GM12878 (cell line): ENCODE results near the gene USPL1.

ENCODE experiments used
- ATF3 ChIP-seq: IDR thresholded peaks from 2 replicates; pipeline ENCODE4 v1.6.1; 2011; ENCODE audit warnings: low read depth, mild to moderate bottlenecking, low read length, moderate library complexity, borderline replicate concordance; ENCODE audit errors: extremely low read depth
- CTCF ChIP-seq, 3 experiments: IDR thresholded peaks in 2 of 3; conservative IDR thresholded peaks in 1 of 3; 2 replicates each; pipeline ENCODE4 v1.5.1; 2011; ENCODE audit warnings: low read depth in 3 of 3, low read length in 3 of 3, mild to moderate bottlenecking in 3 of 3, control low read depth in 2 of 3, moderate library complexity in 2 of 3, inconsistent platforms in 1 of 3, mixed read lengths in 1 of 3; ENCODE audit not compliant: control insufficient read depth in 2 of 3, insufficient read depth in 1 of 3; ENCODE audit errors: extremely low read depth in 1 of 3
- E2F8 ChIP-seq: fragments of 450-650 bp; IDR thresholded peaks from 2 replicates; pipeline ENCODE4 v1.6.1; 2018; ENCODE audit warnings: mild to moderate bottlenecking, low read depth, moderate library complexity; ENCODE audit not compliant: partially characterized antibody
- ESRRA ChIP-seq: IDR thresholded peaks from 2 replicates; pipeline ENCODE4 v1.6.1; 2012; ENCODE audit warnings: mild to moderate bottlenecking, low read length, improper control_type of control experiment
- EZH2 ChIP-seq: IDR thresholded peaks from 2 replicates; pipeline ENCODE4 v1.6.1; 2012; ENCODE audit warnings: low read depth, mild to moderate bottlenecking, control low read depth, inconsistent platforms, low read length, borderline replicate concordance; ENCODE audit not compliant: control insufficient read depth
- HDAC6 ChIP-seq: fragments of 200-600 bp; sonication (generic); IDR thresholded peaks from one replicate; pipeline ENCODE4 v1.8.0; 2017; ENCODE audit warnings: antibody characterized with exemption; ENCODE audit not compliant: unreplicated experiment
- KLF5 ChIP-seq: fragments of 450-650 bp; IDR thresholded peaks from 2 replicates; pipeline ENCODE4 v1.6.1; 2014; ENCODE audit warnings: mild to moderate bottlenecking; ENCODE audit not compliant: partially characterized antibody
- MTA2 ChIP-seq: fragments of 450-650 bp; IDR thresholded peaks from 2 replicates; pipeline ENCODE4 v1.6.1; 2016; ENCODE audit warnings: low read depth, mild to moderate bottlenecking, moderate library complexity
- NR2C2 ChIP-seq: IDR thresholded peaks from 2 replicates; pipeline ENCODE4 v1.6.1; 2011; ENCODE audit warnings: borderline replicate concordance, low read depth; ENCODE audit not compliant: control insufficient read depth, insufficient read length
- POLR2A ChIP-seq: IDR thresholded peaks from 2 replicates; pipeline ENCODE4 v1.6.1; 2011; ENCODE audit warnings: low read depth, mild to moderate bottlenecking, low read length
- POLR2AphosphoS5 ChIP-seq: IDR thresholded peaks from 2 replicates; pipeline ENCODE4 v1.6.1; 2011; ENCODE audit warnings: mild to moderate bottlenecking, low read length, inconsistent platforms
- SIN3A ChIP-seq: IDR thresholded peaks from 2 replicates; pipeline ENCODE4 v1.6.1; 2012; ENCODE audit warnings: low read depth, low read length, improper control_type of control experiment
- SUZ12 ChIP-seq: fragments of 200-600 bp; sonication (generic); IDR thresholded peaks from one replicate; pipeline ENCODE4 v1.6.1; 2018; ENCODE audit warnings: antibody characterized with exemption, mild to moderate bottlenecking; ENCODE audit not compliant: unreplicated experiment

- TF ChIP-seq E2F8 (no peak), POLR2AphosphoS5 (no peak), CTCF (IDR thresholded peaks at IDR 0.05 in 2 of 3, conservative IDR thresholded peaks at IDR 0.05 in 1 of 3; ENCODE audit: control insufficient read depth in 2 of 3, extremely low read depth in 1 of 3, insufficient read depth in 1 of 3, low read depth in 3 of 3, low read length in 3 of 3) (no peak), POLR2A (no peak), HDAC6 (no peak), ATF3 (no peak), SUZ12 (no peak), EZH2 (no peak), SIN3A (no peak), KLF5 (no peak), MTA2 (no peak), ESRRA (no peak), NR2C2 (no peak)
Observed at GRCh38 chr13:30629527-30629926, 11.8 kb downstream of the USPL1 start.
